Right lobe of liver (tissue), 6 donors: Measurements from ENCODE around the gene DPAGT1. TPM values are rescaled to one million over a fixed set of nuclear protein-coding genes. Genes with fewer than 3 reads are reported as not detected.

ENCODE experiments used
- ATAC-seq, 4 donors: fragments of 200-7000 bp; cut with Tn5 transposase; one replicate each; pipeline ENCODE4 v1.9.1; 2020; ENCODE audit warnings: mild to moderate bottlenecking in 4 of 4, moderate library complexity in 4 of 4
- DNase-seq, 3 donors: peaks; one replicate each; pipeline ENCODE4 v3.0.0-alpha.2; 2020
- H3K27ac ChIP-seq, 3 donors: fragments of 200-600 bp; one replicate each; pipeline ENCODE4 v1.8.0; 2022
- H3K27me3 ChIP-seq, 2 donors: fragments of 200-600 bp; one replicate each; pipeline ENCODE4 v1.8.0; 2022
- H3K36me3 ChIP-seq, 4 donors: fragments of 200-600 bp; sonication (generic) in 1 of 4; one replicate each; pipeline versions ENCODE4 v1.5.1 to v1.8.0; 2017 to 2022; ENCODE audit warnings: control low read depth in 1 of 4
- H3K4me1 ChIP-seq, 4 donors: fragments of 200-600 bp; sonication (generic) in 1 of 4; one replicate each; pipeline versions ENCODE4 v1.5.1 to v1.8.0; 2017 to 2022; ENCODE audit warnings: control low read depth in 1 of 4
- H3K4me3 ChIP-seq, 3 donors: fragments of 200-600 bp; one replicate each; pipeline ENCODE4 v1.8.0; 2022
- H3K9me3 ChIP-seq, 4 donors: fragments of 200-600 bp; sonication (generic) in 1 of 4; one replicate each; pipeline versions ENCODE4 v1.5.1 to v1.8.0; 2017 to 2022; ENCODE audit warnings: control low read depth in 1 of 4
- POLR2A ChIP-seq: fragments of 450-650 bp; IDR thresholded peaks from one replicate; pipeline ENCODE4 v1.6.1; 2017; ENCODE audit warnings: antibody characterized with exemption, mild to moderate bottlenecking
- WGBS: methylation state at CpG from one replicate; pipeline ENCODE4 v1.1.6; 2018; ENCODE audit warnings: low coverage, low lambda C conversion rate; ENCODE audit not compliant: insufficient coverage; ENCODE audit errors: missing lambda C conversion rate; 5-methylcytosine and 5-hydroxymethylcytosine counted together
- intact Hi-C, 2 donors: fragments of 100-400 bp; cut with DNase I; formaldehyde crosslinking; loops; one replicate each; pipeline versions ENCODE4 v1.11.2 to v1.14.1; 2022
- total RNA-seq, 6 experiments: library from RNA; depleted of rRNA in 2 of 6; stranded (reverse); fragments of >200 nt in 2 of 6; fragmentation: NEBNext Ultra II Directional in 3 of 6; extraction: Animal tissue kit (Norgen Biotek cat#: 25700) in 3 of 6; gene quantifications; one replicate each; pipeline versions ENCODE4 v1.1.0 to v1.2.4, GENCODE V29; 2016 to 2023
- TF ChIP-seq, protein P1 (sequence below), 4 donors: fragments of 200-600 bp in 3 of 4; fragments of 450-650 bp in 1 of 4; IDR thresholded peaks; one replicate each; pipeline versions ENCODE4 v1.5.1 to v1.8.0; 2016 to 2022; ENCODE audit warnings: antibody characterized with exemption in 4 of 4, mild to moderate bottlenecking in 2 of 4
- donor health status: DM: no; HTN: yes; CAD: no.
- donor health status: DM: no; HTN: no; CAD: no.
- donor health status: DM: no; HTN: no; CAD: no.
- donor health status: DM: no; HTN: yes; CAD: no.
- donor health status: DM: no; HTN: yes; CAD: no.

Gene DPAGT1
- total RNA-seq, 6 experiments from 2014 or later, result 29.8 to 55.5 (median 41.6) TPM

DNA sequence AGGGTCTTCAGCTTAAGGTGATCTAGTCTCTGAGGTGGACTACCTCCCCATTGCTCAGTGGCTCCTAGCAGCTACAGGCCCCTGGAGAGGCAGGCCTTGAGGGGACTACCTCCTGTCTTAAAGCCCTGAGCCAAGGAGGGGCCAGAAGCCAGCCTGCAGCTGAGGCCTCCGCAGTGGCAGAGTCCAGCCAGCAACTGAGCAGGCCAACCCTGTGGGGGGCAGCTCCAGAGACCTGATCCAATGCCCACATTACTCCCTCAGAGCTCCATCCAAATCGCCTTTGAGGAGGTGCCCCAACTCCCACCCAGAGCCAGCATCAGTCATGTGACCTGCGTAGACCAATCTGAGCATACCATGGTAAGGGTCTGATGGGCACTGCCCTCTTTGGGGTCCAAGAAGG lies 8.2 kb upstream of the DPAGT1 start:
- intact Hi-C loops, result no loop called here
- H3K27me3 ChIP-seq, result no peaks in the 10 kb centered on the region
- peaks cover 0 to 29% (median 11%) of the 10 kb centered on the region in 4 donors for H3K36me3 ChIP-seq
- no peak for DNase-seq
- no peak overlapping the region for H3K27ac ChIP-seq
- H3K4me3 ChIP-seq, result no peak overlapping the region
- H3K9me3 ChIP-seq, result no peaks in the 10 kb centered on the region
- 100% methylated on average over 1 of the region's 3 CpGs for WGBS
- peaks cover 0 to 28% (median 4%) of the 10 kb centered on the region in 4 donors for H3K4me1 ChIP-seq
- TF ChIP-seq, protein P1, sequence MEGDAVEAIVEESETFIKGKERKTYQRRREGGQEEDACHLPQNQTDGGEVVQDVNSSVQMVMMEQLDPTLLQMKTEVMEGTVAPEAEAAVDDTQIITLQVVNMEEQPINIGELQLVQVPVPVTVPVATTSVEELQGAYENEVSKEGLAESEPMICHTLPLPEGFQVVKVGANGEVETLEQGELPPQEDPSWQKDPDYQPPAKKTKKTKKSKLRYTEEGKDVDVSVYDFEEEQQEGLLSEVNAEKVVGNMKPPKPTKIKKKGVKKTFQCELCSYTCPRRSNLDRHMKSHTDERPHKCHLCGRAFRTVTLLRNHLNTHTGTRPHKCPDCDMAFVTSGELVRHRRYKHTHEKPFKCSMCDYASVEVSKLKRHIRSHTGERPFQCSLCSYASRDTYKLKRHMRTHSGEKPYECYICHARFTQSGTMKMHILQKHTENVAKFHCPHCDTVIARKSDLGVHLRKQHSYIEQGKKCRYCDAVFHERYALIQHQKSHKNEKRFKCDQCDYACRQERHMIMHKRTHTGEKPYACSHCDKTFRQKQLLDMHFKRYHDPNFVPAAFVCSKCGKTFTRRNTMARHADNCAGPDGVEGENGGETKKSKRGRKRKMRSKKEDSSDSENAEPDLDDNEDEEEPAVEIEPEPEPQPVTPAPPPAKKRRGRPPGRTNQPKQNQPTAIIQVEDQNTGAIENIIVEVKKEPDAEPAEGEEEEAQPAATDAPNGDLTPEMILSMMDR (IDR thresholded peaks at IDR 0.05), result no peak
- no peak for TF ChIP-seq POLR2A
- no peak for ATAC-seq

DNA sequence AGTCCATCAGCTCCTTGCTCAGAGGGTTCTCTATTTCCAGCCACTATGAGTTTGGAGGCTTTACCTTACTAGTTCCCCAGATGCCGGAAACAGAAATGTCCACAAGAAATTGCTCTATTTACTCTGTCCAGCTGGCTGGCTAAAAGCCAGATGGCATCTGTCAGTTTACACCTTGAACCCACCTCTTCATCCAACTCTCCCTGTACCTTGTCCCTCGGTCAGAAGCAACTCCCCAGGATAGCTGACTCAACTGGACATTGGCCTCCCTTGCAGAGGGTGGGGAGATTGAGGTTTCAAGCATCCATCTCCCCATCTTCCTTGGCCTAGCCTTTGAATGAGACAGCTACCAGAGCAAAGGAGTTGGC lies 7.2 kb upstream of the DPAGT1 start:
- DNase-seq (peak in 1 of 3 donors; percentile 81), ATAC-seq (peak; percentile 36 to 60 (median 44))
- Histone ChIP-seq H3K9me3 (no peaks in the 10 kb centered on the region), H3K4me3 (peak overlapping the region; percentile 97 to 98 (median 98)), H3K36me3 (peaks cover 0 to 21% (median 8%) of the 10 kb centered on the region in 4 donors), H3K4me1 (peaks cover 0 to 28% (median 4%) of the 10 kb centered on the region in 4 donors), H3K27ac (peak overlapping the region in 1 of 3 donors; percentile 61), H3K27me3 (no peaks in the 10 kb centered on the region)
- TF ChIP-seq POLR2A, result no peak
- TF ChIP-seq, protein P1 (IDR thresholded peaks at IDR 0.05), result no peak
- intact Hi-C loops, result no loop called here
- WGBS, result 14% methylated on average over 2 of the region's 2 CpGs

DNA sequence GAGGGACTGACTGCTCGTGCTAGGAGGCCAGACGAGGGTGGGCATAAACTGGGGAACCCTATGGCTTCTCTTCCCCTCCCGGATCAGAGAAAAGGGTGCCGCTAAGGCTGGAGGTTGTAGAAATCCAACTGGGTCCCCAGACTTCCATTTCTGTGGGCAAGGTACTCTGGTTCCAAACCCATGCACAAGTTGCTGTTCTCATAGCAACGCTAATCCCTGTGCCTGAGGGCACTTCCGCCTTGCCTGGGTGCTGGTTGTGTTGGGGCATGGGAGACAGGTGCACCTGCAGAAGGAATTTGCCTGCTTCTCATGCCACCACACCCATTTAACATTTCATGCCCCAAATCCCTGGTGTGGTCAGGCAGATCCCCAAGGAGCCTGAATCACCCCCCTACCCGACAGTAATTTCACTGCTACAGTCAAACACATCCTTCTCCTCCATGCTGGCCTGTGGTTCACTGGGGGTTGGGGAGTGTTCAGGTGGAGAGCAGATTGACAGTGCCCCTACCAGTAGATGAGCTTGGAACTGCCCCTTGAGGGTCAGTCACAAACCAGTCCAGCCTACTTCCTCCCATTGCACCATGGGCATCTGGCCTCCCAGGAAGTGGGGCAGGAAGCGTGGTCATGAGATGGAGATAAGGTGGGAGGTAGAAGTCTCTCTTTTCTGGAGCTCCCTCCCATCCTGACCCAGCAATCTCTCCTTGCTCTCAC lies 6.6 kb upstream of the DPAGT1 start:
- H3K36me3 ChIP-seq, result peaks cover 0 to 18% (median 8%) of the 10 kb centered on the region in 4 donors
- 25% methylated on average over 3 of the region's 8 CpGs for WGBS
- DNase-seq (no peak), ATAC-seq (peak; percentile 17 to 45 (median 26))
- peaks cover 0 to 28% (median 4%) of the 10 kb centered on the region in 4 donors for H3K4me1 ChIP-seq
- intact Hi-C loops, result no loop called here
- H3K27ac ChIP-seq, result peak overlapping the region in 2 of 3 donors; percentile 61 to 75
- TF ChIP-seq POLR2A, result no peak
- TF ChIP-seq, protein P1 (IDR thresholded peaks at IDR 0.05), result no peak
- H3K9me3 ChIP-seq, result no peaks in the 10 kb centered on the region
- no peaks in the 10 kb centered on the region for H3K27me3 ChIP-seq
- H3K4me3 ChIP-seq, result peak overlapping the region; percentile 97 to 98 (median 98)

DNA sequence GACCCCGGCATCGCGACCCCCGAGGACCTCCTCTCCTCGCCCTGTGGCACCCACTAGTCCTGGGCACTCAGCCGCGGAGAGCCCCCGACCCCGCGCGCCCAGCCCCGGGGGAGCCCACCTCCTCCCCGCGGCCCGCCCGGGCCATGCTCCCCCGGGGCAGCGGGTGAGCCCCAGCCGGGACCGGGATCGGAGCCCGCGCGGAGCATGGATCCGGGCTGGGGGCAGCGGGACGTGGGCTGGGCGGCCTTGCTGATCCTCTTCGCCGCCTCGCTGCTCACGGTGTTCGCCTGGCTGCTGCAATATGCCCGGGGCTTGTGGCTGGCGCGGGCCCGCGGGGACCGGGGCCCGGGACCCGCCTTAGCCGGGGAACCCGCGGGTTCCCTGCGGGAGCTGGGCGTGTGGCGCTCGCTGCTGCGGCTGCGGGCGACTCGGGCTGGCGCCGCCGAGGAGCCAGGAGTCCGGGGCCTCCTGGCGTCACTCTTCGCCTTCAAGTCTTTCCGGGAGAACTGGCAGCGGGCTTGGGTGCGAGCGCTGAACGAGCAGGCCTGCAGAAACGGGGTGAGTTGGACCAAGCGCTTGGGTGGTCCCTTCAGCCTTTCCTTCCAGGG lies 6.0 kb upstream of the DPAGT1 start:
- intact Hi-C loops, result no loop called here
- Histone ChIP-seq H3K27ac (peak overlapping the region; percentile 48 to 75 (median 61)), H3K36me3 (peaks cover 0 to 16% (median 8%) of the 10 kb centered on the region in 4 donors), H3K4me1 (peaks cover 0 to 28% (median 4%) of the 10 kb centered on the region in 4 donors), H3K27me3 (no peaks in the 10 kb centered on the region), H3K4me3 (peak overlapping the region; percentile 97 to 98 (median 98)), H3K9me3 (no peaks in the 10 kb centered on the region)
- DNase-seq, result no peak
- WGBS, result no CpG with 5 or more reads among the region's 65 CpGs
- TF ChIP-seq, protein P1 (IDR thresholded peaks at IDR 0.05), result no peak
- no peak for TF ChIP-seq POLR2A
- peak; percentile 4 to 39 (median 21) for ATAC-seq
